ENCODE measurements around the gene CD38.
"Not testable (repeated sequence)": the region's sequence is repeated elsewhere in the genome, so short reads cannot be mapped to it uniquely, and the experiment has no call there.

Gene CD38

DNA sequence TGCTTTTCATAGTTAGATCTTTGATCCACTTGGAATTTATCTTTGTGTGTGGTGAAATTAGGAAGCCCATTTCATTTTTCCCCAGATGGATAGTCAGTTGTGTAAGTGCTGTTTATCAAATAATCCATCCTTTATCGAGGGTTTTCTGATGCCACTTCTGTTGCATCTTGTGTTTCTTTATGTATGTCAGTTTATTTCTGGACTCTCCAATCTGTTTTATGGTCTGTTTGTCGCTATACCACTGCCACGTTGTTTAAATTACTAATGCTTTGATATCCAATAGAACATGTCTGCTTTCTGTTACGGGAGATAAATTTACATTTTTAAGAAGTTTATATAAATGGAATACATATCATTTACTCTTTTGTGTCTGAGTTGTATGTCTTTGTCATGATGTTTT is 21.0 kb downstream of the CD38 start:
- no peak for DNase-seq (ENCODE audit: low spot score)

DNA sequence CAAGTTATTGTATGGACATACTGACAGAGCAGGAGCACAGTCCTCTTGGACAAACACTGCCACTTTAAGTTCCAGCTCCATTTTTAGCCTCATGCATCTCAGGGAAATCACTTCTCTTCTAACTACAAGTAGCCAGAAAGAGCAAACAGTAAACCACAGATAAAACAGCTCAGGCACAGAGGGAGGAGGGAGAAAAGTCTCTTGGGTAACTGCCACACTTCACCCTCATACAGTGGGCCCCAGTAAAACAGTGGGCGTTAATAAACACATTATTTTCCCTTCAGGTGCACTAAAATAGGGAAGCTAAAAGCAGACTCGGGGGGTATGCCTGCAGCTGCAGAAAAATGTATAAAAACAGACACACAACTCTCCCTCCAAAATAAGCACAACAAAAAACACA is 21.6 kb downstream of the CD38 start:
- DNase-seq (ENCODE audit: low spot score): no peak

DNA sequence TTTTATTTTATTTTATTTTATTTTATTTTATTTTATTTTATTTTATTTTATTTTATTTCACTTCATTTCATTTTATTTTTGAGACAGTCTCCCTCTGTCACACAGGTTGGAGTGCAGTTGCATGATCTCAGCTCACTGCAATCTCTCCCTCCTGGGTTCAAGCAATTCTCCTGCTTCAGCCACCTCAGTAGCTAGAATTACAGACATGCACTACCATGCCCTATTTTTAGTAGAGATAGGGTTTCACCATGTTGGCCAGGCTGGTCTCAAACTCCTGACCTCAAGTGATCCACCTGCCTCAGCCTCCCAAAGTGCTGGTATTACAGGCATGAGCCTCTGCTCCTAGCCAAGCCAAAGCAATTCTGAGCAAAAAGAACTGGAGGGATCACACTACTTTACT is 24.4 kb downstream of the CD38 start:
- not testable (repeated sequence) for DNase-seq (ENCODE audit: low spot score)

DNA sequence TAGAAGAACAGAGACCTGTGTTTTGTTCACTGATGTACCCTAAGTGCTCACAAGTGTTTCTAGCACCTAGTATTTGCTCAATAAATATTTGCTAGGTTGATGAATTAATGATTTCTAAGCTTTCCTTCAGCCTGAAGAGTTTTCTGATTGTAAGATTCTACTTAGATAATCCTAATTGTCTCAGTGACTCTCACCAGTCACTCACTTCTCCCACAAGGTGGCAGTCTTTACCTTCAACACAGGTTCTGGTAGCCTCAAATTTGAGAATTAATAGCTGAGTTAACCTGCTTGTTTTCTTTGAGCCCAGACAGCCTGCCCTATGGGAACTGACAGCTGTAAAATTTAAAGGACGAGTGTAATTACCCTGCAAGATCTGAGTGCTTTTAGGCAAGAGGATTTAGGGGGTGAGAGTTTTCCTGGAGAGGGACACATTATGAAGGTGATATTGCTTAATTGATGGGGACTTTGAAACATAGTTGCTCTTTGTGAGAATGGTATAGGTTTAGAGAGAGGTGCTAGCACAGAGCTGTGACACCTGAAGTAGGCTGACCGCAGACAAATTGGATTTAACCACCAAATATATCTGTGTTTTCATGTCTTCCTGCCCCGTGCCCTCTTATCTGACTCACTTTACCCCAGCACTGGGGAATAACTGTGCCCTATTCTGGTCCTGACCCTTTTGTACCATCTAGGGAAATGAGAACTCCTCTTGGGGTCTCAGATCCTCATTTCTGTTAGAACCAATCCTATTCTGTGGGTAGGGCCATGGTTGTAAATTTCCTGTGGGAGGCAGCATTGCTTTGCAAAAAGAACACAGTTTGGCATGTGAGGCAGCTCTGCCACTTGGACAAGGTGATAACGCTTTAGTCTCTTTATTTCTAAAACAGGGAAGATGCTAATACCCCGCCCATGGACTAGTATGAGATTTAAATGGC is 27.7 kb downstream of the CD38 start:
- peak; percentile 60 for DNase-seq (ENCODE audit: low spot score)

DNA sequence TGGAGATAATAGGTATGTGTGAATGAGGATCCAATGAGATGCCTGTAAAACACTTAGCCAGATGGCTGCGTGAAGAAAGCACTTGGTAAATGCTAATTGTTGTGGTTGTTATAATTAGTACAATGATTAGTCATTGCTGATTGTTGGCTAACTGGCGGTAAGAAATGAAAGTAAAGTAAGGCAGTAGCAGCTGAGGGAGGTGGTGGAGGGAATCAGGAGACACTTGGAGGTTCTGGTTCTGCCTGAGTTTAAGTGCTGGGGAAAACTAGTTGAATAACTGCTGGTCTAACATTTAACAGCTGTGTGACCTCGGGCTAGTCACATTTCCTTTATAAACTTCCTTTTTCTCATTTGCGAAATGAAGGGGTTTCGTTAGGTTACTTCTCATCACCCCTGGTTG is 30.9 kb downstream of the CD38 start:
- DNase-seq (ENCODE audit: low spot score): no peak

DNA sequence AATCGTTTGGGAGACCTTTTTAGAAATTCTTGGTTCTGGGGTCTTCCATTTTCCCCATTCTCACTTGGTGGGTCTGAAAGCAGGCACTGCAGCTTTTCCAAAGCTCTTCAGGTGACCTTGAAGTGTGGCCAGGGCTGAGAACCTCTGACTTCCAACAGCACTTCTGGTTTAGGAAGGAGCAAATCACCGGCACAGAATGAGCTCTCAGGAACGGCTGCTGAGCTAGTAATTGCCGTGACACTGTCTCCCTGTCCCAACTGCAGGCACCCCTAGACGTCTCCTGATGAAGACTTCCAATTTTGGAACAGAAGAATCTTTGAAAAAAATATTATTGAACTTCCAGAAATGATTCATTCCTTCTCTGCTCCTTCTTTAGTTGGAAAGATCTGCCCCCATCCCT is 31.3 kb downstream of the CD38 start:
- no peak for DNase-seq (ENCODE audit: low spot score)

DNA sequence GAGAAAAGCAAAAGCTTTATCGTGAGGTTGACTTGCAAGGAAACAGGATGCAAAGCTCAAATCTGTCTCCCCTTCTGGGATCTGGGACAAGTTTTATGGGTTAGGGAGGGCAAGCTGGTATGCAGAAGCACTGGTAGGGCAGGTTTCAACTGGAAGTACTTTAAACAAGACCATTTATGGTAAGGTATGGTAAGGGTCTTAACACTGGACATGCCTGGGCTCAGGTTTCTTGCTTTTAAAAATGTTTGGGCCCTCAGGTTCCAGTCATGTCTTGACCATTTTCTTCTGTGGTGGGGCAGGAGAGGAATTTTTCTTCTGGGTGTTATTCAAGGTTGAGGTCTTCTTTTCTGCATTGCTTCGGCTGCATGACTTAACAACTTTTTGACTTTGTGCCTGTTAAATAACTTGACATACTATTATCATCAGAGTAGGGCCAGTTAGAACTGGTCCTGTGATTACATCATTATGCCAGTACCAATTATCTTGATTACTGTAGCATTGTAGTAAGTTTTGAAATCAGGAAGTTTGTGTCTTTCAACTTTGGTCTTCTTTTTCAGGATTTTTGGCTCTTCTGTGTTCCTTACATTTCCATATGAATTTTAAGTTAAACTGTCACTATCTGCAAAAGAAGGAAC is 33.7 kb downstream of the CD38 start:
- no peak for DNase-seq (ENCODE audit: low spot score)

DNA sequence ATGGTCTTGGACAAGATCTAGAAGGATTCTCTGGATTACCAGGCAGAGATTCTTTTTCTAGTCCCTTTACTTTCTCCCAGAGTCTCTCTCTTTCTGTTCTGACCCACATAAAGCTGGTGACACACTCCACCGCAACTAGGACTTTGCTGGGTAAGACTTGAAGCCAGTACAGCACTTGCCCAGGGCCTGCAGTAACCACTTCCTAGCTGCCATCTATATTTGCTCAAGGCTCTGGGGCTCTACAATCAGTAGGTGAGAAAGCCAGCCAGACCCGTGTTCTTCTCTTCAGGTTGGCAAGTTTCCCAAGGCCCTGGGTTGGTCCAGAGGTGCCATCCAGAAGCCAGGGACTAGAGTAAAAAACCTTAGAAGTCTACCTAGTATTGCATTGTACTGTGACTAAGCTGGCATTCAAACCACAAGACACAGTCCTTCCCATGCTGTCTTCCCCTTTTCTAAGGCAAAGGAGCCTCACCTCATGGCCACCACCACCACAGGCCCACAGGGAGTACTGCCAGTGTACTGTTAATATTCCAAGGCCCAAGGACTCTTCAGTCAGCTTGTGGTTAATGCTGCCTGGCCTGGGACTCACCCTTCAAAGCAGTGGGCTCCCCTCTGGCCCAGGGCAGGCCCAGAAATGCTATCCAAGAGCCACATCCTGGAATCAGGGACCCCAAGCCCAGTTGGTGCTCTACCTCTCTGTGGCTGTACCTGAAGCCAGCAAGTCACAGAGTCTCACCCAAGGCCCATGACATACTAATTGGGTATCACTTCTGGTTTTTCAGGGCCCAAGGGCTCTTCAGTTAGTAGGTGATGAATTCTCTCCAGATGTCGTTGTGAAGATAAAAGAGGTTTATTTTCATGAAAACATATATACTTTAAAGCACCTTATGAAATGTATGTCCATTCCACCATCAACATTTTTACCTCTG is 54.7 kb downstream of the CD38 start:
- DNase-seq (ENCODE audit: low spot score): no peak

DNA sequence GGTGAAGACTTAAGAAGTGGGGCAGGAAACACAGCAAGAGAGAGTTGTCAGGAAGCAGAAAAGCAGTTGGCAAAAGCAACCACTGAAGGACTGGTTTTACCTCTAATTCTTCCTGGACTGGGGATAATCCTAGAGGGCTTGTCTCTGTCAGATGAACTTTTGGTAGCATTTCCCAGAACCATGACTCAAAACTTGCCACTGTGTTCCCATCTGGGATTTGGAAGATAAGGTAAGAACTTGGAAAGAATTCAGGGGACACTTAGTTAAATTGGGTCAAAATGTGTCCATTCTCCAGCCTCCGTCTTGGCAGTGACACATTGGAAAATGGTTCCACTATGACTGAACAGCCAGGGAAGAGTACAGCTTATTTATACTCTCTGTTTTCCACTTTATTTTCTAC is 55.7 kb downstream of the CD38 start:
- DNase-seq (ENCODE audit: low spot score): no peak

DNA sequence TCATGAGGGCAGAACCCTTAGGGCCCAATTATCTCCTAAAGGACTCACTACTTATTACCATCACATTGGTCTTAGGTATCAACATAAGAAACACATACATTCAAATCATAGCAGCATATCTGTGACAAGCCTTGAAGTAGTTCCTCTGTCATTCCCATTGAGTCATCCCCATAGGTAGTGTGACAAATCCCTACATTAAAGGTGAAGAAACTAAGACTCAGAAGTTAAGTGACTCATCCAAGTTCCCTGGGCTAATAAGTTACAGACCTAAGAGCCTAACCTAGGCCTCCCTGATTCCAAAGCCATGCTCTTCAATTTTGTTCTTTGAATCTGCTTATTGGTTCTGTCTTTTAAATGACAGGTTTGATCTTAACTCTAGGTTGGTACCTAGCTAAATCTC is 58.2 kb downstream of the CD38 start:
- DNase-seq (ENCODE audit: low spot score): no peak

DNA sequence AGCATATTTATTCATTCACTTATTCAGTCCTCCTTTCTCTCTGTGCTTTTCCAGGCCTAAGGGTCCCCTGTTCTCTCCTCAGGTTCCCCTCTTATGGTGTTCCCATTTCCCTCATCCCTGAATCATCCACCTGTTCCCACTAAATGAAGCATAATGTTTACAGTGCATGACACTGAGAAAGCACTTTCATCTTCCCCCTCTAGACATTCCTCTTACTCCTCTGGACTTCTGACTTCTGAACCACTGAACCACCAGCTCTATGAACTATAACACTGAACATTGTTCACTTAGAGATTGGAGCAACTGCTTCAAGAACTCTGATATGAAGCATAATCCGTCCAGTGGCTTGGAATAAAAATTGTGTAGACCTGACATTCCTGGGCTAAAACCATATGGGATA is 59.5 kb downstream of the CD38 start:
- DNase-seq (ENCODE audit: low spot score): no peak

DNA sequence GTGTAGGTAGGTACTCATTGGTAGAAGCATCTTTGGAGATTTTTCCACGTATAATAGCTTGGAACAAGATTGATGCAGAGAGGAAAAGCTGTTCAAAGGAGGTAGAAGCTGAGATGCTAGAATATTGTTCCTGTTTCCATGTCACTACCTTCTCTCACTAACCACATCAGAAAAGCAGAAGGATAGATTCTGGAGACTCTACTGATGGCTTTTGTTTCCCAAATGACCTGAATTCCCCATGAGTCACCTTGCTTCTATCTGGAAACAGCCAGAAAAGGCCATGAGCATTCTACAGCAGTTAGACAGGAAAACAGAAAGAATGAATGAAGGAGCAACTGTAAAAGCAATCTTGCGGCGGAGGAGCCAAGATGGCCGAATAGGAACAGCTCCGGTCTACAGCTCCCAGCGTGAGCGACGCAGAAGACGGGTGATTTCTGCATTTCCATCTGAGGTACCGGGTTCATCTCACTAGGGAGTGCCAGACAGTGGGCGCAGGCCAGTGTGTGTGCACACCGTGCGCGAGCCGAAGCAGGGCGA is 63.1 kb downstream of the CD38 start:
- DNase-seq (ENCODE audit: low spot score): not testable (repeated sequence)

DNA sequence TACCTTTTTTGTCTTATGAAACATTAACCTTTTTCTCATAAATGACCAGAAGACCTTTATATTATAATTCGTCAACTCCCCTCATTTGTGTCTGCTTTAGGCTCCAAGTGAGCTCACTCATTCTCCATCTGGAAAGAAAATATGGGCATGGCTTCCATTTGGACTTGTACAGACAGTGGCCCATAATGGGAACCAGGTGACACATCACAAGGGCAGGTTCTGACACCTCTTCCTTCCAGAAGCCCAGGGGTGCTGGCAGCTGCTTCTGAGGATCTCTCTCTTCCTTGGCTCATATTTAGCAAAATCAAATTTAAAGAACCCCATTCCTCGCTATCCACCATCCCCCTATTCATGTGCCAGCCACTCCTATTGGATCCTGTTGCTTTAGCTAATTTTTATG is 69.6 kb downstream of the CD38 start:
- no peak for DNase-seq (ENCODE audit: low spot score)

DNA sequence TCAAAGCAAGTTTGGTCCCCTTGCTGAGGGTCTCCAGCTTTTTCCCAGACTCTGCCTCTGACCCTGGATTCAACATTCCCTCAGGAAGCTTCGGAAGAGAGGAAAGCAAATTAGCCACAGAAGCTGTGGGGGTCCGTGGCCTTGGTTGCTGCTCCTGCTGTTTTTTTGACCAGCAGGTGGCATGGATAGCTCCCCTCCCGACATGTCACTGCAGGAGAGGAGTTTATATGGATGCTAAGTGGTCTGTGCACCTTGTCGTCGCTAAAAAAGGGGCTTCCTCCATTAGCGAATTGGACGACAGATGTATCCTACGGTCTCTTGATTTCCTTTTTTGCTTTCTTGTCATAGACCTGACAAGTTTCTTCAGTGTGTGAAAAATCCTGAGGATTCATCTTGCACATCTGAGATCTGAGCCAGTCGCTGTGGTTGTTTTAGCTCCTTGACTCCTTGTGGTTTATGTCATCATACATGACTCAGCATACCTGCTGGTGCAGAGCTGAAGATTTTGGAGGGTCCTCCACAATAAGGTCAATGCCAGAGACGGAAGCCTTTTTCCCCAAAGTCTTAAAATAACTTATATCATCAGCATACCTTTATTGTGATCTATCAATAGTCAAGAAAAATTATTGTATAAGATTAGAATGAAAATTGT is 70.2 kb downstream of the CD38 start:
- no peak for DNase-seq (ENCODE audit: low spot score)

DNA sequence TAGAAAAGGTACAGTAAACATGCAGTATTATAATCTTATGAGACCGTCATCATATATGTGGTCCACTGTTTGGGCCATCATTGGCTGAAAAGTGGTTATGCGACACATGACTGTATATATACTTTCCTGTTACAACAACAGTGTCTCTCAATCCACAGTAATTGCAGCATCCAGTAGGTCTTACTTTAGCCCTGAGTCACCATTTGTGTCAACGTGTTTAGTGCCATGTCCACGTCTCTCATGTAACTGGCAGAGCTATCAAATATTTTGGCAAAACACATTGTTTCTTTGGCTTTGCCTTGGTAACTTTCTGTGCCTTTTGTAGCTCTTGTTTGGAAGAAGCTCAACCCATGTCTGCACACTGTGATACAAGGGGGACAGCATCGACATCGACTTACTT is 73.8 kb downstream of the CD38 start:
- DNase-seq (ENCODE audit: low spot score): no peak

DNA sequence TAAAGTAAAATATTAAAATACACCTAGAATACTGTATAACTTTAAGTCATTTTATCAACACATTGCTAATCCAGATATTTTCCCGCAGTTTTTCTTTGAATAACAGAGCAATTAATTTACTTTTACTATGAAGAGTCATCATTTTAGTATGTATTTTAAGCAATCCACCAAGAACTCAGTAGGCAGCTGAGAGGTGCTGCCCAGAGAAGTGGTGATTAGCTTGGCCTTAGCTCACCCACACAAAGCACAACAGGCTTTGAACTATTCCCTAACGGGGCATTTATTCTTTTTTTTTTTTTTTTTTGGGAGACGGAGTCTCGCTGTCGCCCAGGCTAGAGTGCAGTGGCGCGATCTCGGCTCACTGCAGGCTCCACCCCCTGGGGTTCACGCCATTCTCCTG is 74.4 kb downstream of the CD38 start:
- no peak for DNase-seq (ENCODE audit: low spot score)

DNA sequence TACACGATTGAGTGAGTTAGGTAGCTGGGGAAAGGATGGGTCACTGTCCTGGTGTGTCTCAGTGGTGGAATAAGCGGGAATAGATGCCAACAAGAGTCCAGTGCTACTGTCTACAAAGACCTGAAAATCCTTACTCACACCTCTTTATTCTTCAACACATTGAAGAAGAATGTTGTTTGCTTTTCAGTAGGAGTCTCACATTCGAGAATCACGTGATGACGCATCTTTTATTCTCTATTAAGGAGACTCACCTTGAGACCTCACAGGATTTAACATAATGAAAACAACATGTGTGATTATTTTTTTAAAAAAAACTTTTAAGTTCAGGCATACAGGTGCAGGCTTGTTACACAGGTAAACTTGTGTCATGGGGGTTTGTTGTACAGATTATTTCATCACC is 75.2 kb downstream of the CD38 start:
- DNase-seq (ENCODE audit: low spot score): no peak

DNA sequence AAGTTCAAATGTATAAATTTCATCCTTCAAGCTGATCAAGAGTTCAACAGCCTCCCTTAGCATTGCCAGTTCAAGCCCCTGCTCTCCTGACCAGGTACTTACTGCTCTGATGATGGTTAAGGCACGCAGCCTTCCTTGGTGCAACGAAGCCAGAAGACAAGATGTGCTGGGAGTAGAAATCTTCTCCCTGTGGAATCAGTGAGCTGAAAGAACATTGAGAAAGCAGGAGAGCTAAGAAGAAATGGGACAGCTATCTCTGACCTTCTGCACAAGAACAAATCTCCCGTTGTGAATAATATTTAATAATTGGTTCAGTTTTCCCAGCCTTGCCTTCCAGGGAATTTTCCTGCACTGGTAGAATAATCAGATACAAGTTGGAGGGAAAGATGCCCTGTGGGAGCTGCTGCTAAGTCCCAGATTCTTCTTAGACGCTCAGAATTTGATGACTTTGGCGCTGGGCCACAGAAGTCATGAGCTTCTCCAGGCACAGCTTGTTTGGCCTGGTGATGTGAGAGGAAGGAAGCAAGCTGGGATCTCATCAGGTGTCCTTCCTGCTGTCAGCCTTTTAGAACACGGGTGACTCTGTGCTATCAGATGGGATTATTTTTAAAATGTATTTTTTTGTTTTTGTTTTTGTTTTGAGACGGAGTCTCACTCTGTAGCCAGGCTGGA is 77.8 kb downstream of the CD38 start:
- DNase-seq (ENCODE audit: low spot score): no peak

DNA sequence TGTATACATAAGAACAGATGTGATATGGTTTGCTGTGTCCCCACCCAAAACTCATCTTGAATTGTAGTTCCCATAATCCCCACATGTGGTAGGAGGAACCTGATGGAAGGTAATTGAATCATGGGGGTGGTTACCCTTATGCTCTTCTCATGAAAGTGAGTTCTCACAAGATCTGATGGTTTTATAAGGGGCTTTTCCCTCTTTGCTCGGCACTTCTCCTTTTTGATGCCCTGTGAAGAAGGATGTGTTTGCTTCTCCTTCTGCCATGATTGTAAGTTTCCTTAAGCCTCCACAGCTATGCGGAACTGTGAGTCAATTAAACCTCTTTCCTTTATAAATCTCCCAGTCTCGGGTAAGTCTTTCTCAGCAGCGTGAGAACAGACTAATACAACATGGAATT is 83.1 kb downstream of the CD38 start:
- not testable (repeated sequence) for DNase-seq (ENCODE audit: low spot score)

DNA sequence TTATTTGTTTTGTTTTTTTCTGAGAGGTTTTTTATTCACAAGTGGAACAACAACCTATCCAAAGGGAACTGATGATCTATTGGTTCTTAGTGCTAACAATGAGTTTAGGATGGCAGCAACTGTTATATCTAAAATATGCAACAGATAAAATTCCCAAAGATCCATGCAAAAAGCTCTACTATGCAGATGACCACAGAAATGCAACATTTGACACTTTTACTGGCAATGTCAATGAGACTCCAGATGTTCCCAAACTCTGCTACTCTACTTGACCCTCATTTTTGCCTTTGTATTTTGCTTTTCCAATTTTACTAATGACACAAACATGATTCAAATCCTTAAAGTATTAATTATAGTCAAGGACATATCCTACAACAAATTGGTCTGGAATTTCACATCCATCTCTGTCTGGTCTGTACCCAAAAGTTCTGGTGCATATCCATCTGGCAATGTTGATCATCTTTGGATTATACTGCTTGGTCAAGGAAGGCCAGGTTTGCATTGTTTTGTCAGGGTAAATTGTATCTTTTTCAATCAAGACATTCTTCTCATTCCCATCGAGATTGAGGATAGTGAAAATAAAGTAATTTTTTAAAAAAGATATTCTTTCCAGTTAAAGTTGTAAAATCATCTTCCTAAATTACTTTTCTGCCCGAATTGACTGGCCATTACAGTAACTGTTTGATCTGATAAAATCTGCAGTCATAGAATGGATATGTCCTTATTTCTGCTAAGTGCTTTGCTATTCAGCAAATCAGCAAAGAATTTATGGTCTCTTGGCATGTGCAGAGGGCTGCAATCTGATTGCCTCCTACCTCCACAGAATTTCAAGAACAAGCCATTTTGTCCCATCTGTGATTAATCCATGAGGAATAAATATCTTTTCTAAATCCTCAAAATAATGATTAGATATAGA is 86.8 kb downstream of the CD38 start:
- no peak for DNase-seq (ENCODE audit: low spot score)

All from AG08396 (cell line).